ENCODE results near the gene ADAR. TPM values are rescaled to one million over a fixed set of nuclear protein-coding genes. Genes with fewer than 3 reads are reported as not detected.

Gene ADAR
- total RNA-seq, 1 donor from 2014 or later, result 275 TPM

- DNase-seq (ENCODE audit: low read depth) (no peak), FAIRE-seq (no peak)
- Histone ChIP-seq H3K4me1 (ENCODE audit: insufficient read depth, low read length) (peaks cover 12% of the 10 kb centered on the region), H4K20me1 (ENCODE audit: insufficient read depth, low read length) (peaks cover 76% of the 10 kb centered on the region), H3K27me3 (ENCODE audit: insufficient read depth, low read length) (no peaks in the 10 kb centered on the region), H3K79me2 (ENCODE audit: insufficient read depth, low read length) (peaks cover 94% of the 10 kb centered on the region), H3K9me3 (ENCODE audit: insufficient read depth, low read depth, low read length) (no peaks in the 10 kb centered on the region), H3K27ac (ENCODE audit: low read depth, low read length) (no peak overlapping the region), H3K9ac (ENCODE audit: low read length) (no peak overlapping the region), H3K4me2 (ENCODE audit: low read length) (no peak overlapping the region), H2AFZ (ENCODE audit: low read depth, low read length) (no peak overlapping the region), H3K4me3 (ENCODE audit: insufficient read depth, low read depth, low read length) (no peak overlapping the region), H3K36me3 (ENCODE audit: insufficient read depth, low read length) (peaks cover 5% of the 10 kb centered on the region)
- no peaks in the 10 kb centered on the region for H3K27me3 Mint-ChIP-seq (ENCODE audit: low read depth, unreplicated experiment)
- no peaks in the 10 kb centered on the region for H3K9me3 Mint-ChIP-seq (ENCODE audit: unreplicated experiment)
- TF ChIP-seq CTCF (IDR thresholded peaks at IDR 0.05; ENCODE audit: insufficient read depth, low read depth, low read length) (no peak), EZH2 (IDR thresholded peaks at IDR 0.05; ENCODE audit: insufficient read depth, low read length) (no peak)
- peaks cover 51% of the 10 kb centered on the region for H3K4me1 Mint-ChIP-seq (ENCODE audit: low read depth, unreplicated experiment)
- peak overlapping the region; percentile 23 for H3K4me3 Mint-ChIP-seq (ENCODE audit: unreplicated experiment)
- peak overlapping the region; percentile 62 for H3K27ac Mint-ChIP-seq (ENCODE audit: unreplicated experiment)
- peaks cover 5% of the 10 kb centered on the region for H3K36me3 Mint-ChIP-seq (ENCODE audit: low read depth, unreplicated experiment)
Measured at GRCh38 chr1:154614247-154614646, 6.3 kb upstream of the ADAR start.

- TF ChIP-seq EZH2 (IDR thresholded peaks at IDR 0.05; ENCODE audit: insufficient read depth, low read length) (no peak), CTCF (IDR thresholded peaks at IDR 0.05; ENCODE audit: insufficient read depth, low read depth, low read length) (no peak)
- no peak for DNase-seq (ENCODE audit: low read depth)
- Mint-ChIP-seq H3K36me3 (ENCODE audit: low read depth, unreplicated experiment) (peaks cover 4% of the 10 kb centered on the region), H3K27ac (ENCODE audit: unreplicated experiment) (peak overlapping the region; percentile 11), H3K9me3 (ENCODE audit: unreplicated experiment) (no peaks in the 10 kb centered on the region), H3K4me1 (ENCODE audit: low read depth, unreplicated experiment) (peaks cover 45% of the 10 kb centered on the region), H3K27me3 (ENCODE audit: low read depth, unreplicated experiment) (no peaks in the 10 kb centered on the region), H3K4me3 (ENCODE audit: unreplicated experiment) (peak overlapping the region; percentile 50)
- Histone ChIP-seq H3K36me3 (ENCODE audit: insufficient read depth, low read length) (peaks cover 3% of the 10 kb centered on the region), H3K9me3 (ENCODE audit: insufficient read depth, low read depth, low read length) (no peaks in the 10 kb centered on the region), H3K4me3 (ENCODE audit: insufficient read depth, low read depth, low read length) (no peak overlapping the region), H2AFZ (ENCODE audit: low read depth, low read length) (no peak overlapping the region), H4K20me1 (ENCODE audit: insufficient read depth, low read length) (peaks cover 73% of the 10 kb centered on the region), H3K4me1 (ENCODE audit: insufficient read depth, low read length) (peaks cover 20% of the 10 kb centered on the region), H3K79me2 (ENCODE audit: insufficient read depth, low read length) (peaks cover 93% of the 10 kb centered on the region), H3K4me2 (ENCODE audit: low read length) (no peak overlapping the region), H3K27ac (ENCODE audit: low read depth, low read length) (no peak overlapping the region), H3K9ac (ENCODE audit: low read length) (no peak overlapping the region), H3K27me3 (ENCODE audit: insufficient read depth, low read length) (no peaks in the 10 kb centered on the region)
- FAIRE-seq, result no peak
Measured at GRCh38 chr1:154611150-154611862, 3.3 kb upstream of the ADAR start.
